KOPT-K1 (cell line): Measurements from ENCODE around the gene GBF1.
A peak's percentile ranks its signal among the peaks of the same experiment; 100 is the strongest.

Experiments used
- H3K27ac ChIP-seq: fragments of 200-600 bp; sonication (generic); 2 replicates; pipeline ENCODE4 v1.5.1; 2016; ENCODE audit warnings: antibody characterized with exemption, mild to moderate bottlenecking, low read depth, low read length; ENCODE audit not compliant: poor library complexity, severe bottlenecking
- H3K36me3 ChIP-seq: fragments of 200-600 bp; sonication (generic); 2 replicates; pipeline ENCODE4 v1.5.1; 2017; ENCODE audit warnings: antibody characterized with exemption, mild to moderate bottlenecking, low read length, moderate library complexity; ENCODE audit not compliant: insufficient read depth
- H3K9me3 ChIP-seq: fragments of 200-600 bp; sonication (generic); 2 replicates; pipeline ENCODE4 v1.5.1; 2017; ENCODE audit warnings: antibody characterized with exemption, low read length, mild to moderate bottlenecking; ENCODE audit not compliant: insufficient read depth, poor library complexity, severe bottlenecking

The GBF1 gene

DNA sequence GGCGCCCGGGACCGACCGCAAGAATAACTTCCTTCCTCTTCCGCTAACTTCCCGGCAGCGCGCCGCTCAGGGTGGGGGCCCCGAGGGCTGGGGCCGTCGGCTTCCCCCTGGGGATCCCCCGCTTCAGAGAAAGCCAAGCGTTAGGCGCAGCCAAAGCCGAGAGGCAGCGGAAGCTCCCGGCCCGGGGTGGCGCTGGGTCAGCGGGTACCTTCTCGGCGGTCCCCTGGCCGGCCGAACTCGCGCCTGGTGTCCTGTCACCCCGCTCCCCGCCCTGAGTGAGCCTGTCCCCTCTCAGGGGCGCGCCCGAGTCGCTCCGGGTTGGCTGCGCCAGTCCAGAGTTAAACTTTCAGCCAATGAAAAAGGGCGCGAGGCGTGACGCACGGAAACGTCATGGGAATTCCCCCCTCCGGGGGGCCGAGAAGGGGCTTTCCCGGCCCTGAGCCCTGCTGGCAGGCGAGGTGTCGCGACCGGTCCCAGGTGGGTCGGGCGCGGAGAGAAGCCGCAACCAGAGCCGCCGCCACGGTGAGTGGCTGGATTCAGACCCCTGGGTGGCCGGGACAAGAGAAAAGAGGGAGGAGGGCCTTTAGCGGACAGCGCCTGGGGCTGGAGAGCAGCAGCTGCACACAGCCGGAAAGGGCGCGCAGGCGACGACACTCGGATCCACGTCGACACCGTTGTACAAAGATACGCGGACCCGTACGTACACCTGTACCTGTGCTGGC lies 148.9 kb downstream of the GBF1 start:
- Histone ChIP-seq H3K36me3 (no peaks in the 10 kb centered on the region), H3K27ac (peak overlapping the region; percentile 66), H3K9me3 (no peaks in the 10 kb centered on the region)

DNA sequence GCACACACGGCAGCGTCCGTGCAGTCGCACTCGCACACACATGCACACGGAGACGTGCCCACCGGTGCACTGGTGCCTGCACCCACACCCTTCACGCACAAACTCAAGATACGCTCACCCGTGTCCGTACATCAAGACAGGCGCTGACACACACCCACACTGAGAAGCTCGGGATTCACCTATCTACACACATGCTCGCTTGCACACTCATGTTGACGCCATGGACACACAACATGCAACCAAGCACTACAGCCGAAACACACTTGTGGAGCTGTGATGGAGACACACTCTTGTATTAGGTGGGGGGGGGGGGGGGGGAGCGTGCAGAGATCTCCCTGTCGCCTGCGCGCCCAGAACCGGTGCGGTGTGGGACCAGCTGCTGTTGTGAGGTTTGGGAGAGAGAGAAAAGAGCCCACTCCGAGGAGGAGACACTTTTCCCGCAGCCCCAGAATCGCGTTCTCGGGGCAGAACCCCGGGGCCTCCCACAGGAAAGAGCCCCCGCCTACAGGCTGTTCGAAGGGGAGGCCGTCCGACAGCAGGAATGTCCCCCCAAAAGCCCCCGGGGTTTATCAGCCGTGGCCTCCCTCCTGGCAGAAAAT lies 149.6 kb downstream of the GBF1 start:
- Histone ChIP-seq H3K36me3 (no peaks in the 10 kb centered on the region), H3K9me3 (no peaks in the 10 kb centered on the region), H3K27ac (peak overlapping the region; percentile 66)

DNA sequence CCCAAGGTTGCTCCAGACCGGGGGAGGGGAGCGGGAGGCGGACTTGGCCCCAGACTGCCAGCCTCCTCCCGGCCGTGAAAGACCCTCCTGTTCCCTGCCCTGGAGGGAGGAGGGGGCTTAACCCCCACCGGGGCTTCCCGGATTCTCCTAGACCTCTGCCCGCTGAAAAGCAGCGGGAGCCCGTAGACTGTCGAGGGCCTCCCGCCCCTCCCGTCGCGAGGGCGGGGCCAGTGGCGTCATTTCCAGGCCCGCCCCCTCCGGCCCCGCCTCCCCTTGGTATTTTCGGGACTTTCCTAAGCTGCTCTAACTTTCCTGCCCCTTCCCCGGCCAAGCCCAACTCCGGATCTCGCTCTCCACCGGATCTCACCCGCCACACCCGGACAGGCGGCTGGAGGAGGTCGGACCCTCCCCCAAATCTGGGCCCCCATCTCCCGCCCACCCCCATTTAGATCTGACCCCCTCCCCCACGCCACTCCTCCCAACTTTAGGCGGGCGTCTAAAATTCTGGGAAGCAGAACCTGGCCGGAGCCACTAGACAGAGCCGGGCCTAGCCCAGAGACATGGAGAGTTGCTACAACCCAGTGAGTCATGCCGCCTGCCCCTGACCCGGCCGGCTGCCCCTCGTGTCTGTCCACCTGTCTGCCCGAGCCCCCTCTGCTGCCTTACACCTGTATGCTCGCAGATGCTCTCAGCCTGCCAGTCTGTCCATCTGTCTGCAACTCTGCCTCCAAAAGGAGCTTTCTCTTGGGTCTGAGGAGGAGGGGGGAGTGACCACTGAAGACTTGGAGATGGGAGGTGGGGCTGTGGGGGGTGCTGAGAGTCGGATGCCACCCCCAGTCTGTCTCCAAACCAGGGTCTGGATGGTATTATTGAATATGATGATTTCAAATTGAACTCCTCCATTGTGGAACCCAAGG lies 150.3 kb downstream of the GBF1 start, which contains the start of gene NFKB2:
NFKB2 (plus strand) TSS at position 306 of the 917 bp plus-strand sequence; CDS start at position 561, 255 bp downstream.
- peak within 1 kb of the TSS; percentile 66 for H3K27ac ChIP-seq
- no peaks in the 10 kb centered on the region for H3K36me3 ChIP-seq
- no peaks in the 10 kb centered on the region for H3K9me3 ChIP-seq

DNA sequence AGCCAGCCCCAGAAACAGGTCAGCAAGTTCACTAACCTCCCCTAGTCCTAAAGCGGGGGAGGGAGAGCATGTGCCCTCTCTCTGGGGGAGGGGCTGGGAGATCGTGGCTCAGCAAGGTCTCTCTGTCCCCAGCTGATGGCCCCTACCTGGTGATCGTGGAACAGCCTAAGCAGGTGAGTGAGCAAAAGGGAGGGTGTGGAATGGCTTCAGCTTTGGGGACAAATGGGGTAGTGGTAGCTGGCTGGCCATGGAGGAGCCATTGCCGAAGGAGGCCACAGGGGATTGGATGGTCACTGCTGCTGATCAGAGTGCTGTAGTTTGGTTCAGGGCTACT lies 151.0 kb downstream of the GBF1 start:
- Histone ChIP-seq H3K27ac (no peak overlapping the region), H3K36me3 (no peaks in the 10 kb centered on the region), H3K9me3 (no peaks in the 10 kb centered on the region)

DNA sequence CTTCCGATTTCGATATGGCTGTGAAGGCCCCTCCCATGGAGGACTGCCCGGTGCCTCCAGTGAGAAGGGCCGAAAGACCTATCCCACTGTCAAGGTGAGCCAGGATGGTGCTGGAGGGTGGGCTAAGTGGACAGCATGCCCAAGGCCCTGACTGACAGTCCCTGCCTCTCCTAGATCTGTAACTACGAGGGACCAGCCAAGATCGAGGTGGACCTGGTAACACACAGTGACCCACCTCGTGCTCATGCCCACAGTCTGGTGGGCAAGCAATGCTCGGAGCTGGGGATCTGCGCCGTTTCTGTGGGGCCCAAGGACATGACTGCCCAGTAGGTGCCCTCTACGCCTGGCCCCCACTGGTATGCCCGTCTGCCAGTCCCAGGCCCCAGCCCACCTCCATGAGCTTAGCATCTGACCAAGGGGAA lies 151.4 kb downstream of the GBF1 start:
- no peak overlapping the region for H3K27ac ChIP-seq
- H3K9me3 ChIP-seq: no peaks in the 10 kb centered on the region
- no peaks in the 10 kb centered on the region for H3K36me3 ChIP-seq

DNA sequence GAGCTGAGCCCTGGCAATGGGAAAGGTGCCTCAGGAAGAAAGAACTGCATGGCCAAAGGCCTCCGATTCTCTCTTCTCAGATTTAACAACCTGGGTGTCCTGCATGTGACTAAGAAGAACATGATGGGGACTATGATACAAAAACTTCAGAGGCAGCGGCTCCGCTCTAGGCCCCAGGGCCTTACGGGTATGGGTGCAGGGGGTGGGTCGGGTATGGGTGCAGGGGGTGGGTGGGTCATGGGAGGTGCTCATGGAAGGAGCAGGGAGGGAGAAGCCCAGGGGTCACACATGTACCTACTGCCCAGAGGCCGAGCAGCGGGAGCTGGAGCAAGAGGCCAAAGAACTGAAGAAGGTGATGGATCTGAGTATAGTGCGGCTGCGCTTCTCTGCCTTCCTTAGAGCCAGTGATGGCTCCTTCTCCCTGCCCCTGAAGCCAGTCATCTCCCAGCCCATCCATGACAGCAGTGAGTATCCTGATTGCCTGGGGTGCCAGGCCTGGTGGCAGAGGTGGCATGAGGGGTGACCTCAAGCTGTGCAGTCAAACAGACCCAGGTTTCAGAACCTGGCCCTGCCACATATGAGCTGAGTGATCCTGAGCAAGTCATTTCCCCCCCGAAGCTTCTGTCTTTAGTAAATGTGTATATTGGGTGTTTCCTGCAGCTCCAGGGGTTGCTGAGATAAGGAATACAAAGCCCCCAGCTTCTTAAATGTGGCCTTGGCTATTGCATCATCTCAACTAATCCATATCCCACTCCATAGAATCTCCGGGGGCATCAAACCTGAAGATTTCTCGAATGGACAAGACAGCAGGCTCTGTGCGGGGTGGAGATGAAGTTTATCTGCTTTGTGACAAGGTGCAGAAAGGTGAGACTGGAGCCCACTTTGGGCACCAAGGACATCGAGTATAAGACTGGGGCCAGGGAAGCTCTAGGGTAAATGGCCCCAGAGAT lies 152.2 kb downstream of the GBF1 start:
- Histone ChIP-seq H3K36me3 (no peaks in the 10 kb centered on the region), H3K27ac (no peak overlapping the region)

DNA sequence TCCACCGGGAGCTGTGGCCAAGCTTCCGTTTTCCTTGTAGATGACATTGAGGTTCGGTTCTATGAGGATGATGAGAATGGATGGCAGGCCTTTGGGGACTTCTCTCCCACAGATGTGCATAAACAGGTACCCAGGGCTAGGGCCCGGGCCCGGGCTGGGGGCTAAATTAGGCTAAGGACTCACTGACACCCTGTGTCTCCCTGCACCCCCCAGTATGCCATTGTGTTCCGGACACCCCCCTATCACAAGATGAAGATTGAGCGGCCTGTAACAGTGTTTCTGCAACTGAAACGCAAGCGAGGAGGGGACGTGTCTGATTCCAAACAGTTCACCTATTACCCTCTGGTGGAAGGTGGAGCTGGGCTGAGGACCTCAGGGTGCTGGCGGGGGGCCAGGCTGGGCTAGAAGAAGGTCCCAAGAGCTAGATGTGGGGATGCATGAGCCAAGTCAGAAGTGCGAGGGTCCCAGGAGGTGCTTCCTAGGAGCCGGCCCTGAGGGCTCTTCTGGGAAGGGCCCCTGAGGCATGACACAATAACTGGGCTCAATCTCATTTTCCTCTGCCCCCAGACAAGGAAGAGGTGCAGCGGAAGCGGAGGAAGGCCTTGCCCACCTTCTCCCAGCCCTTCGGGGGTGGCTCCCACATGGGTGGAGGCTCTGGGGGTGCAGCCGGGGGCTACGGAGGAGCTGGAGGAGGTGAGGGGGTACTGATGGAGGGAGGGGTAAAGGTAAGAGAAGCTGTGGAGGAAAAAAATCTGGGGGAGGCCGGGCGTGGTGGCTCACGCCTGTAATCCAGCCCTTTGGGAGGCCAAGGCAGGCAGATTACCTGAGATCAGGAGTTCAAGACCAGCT lies 153.1 kb downstream of the GBF1 start:
- Histone ChIP-seq H3K27ac (no peak overlapping the region), H3K36me3 (no peaks in the 10 kb centered on the region), H3K9me3 (no peaks in the 10 kb centered on the region)

More for the DNA sequence above, 152.2 kb downstream of the GBF1 start:
- no peaks in the 10 kb centered on the region for H3K9me3 ChIP-seq

DNA sequence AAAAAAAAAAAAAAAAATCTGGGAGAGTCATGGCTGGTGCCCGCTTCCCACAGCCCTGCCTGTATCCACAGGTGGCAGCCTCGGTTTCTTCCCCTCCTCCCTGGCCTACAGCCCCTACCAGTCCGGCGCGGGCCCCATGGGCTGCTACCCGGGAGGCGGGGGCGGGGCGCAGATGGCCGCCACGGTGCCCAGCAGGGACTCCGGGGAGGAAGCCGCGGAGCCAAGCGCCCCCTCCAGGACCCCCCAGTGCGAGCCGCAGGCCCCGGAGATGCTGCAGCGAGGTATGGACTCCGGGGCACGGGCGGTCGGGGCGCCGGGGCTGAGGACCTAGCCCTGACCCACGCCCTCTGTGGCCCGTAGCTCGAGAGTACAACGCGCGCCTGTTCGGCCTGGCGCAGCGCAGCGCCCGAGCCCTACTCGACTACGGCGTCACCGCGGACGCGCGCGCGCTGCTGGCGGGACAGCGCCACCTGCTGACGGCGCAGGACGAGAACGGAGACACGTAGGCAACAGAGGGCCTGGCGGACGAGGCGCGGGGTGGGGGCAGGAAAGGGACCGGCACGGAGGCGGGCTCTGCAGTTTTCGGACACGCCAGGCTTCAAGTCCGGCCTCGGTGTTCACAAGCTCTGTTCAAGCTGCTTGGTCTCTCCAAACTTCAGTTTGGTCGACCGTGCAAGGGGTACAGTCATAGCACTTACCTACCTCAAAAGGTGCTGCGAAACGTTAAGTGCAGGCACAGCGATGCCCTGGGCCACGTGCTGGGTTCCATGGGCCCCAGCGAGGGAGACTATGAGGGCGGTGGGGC lies 154.1 kb downstream of the GBF1 start:
- H3K36me3 ChIP-seq: no peaks in the 10 kb centered on the region

DNA sequence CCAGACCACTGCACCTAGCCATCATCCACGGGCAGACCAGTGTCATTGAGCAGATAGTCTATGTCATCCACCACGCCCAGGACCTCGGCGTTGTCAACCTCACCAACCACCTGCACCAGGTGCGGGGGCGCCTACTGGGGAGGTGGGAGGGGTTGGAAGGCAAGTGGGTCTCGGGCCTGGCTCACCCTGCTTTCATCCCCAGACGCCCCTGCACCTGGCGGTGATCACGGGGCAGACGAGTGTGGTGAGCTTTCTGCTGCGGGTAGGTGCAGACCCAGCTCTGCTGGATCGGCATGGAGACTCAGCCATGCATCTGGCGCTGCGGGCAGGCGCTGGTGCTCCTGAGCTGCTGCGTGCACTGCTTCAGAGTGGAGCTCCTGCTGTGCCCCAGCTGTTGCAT lies 154.7 kb downstream of the GBF1 start:
- no peaks in the 10 kb centered on the region for H3K36me3 ChIP-seq
- H3K27ac ChIP-seq: no peak overlapping the region
- no peaks in the 10 kb centered on the region for H3K9me3 ChIP-seq

More for the DNA sequence above, 154.1 kb downstream of the GBF1 start:
- H3K27ac ChIP-seq: peak overlapping the region; percentile 51
- no peaks in the 10 kb centered on the region for H3K9me3 ChIP-seq

DNA sequence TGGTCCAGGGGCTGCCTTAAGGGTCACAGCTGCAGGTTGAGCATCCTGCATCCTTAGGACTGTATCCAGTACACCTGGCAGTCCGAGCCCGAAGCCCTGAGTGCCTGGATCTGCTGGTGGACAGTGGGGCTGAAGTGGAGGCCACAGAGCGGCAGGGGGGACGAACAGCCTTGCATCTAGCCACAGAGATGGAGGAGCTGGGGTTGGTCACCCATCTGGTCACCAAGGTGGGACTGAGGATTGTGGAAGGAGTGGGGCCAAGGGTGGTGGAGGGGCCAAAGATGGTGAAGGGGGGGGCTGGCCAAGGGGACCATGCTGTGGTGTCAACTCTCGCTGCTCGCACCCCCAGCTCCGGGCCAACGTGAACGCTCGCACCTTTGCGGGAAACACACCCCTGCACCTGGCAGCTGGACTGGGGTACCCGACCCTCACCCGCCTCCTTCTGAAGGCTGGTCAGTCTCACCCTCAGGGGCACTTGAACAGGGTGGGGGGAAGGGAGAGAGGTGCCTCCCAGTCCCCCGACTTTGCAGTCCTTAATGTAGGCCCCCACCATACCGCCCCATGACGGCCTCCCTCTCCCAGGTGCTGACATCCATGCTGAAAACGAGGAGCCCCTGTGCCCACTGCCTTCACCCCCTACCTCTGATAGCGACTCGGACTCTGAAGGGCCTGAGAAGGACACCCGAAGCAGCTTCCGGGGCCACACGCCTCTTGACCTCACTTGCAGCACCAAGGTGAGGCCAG lies 155.4 kb downstream of the GBF1 start:
- Histone ChIP-seq H3K27ac (no peak overlapping the region), H3K36me3 (no peaks in the 10 kb centered on the region), H3K9me3 (no peaks in the 10 kb centered on the region)

DNA sequence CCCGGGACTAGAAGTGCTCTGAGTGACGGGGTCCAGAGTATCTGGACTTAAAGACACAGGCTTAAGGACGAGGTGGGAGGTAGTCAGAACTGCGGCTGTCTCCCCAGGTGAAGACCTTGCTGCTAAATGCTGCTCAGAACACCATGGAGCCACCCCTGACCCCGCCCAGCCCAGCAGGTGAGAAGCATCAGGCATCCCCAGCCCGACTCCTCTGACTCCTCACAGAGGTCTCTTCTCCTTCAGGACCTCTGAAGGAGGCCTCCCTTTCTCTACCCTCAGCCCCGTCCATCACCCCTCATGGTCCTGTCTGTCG lies 156.0 kb downstream of the GBF1 start:
- no peaks in the 10 kb centered on the region for H3K9me3 ChIP-seq
- no peaks in the 10 kb centered on the region for H3K36me3 ChIP-seq
- H3K27ac ChIP-seq: no peak overlapping the region

DNA sequence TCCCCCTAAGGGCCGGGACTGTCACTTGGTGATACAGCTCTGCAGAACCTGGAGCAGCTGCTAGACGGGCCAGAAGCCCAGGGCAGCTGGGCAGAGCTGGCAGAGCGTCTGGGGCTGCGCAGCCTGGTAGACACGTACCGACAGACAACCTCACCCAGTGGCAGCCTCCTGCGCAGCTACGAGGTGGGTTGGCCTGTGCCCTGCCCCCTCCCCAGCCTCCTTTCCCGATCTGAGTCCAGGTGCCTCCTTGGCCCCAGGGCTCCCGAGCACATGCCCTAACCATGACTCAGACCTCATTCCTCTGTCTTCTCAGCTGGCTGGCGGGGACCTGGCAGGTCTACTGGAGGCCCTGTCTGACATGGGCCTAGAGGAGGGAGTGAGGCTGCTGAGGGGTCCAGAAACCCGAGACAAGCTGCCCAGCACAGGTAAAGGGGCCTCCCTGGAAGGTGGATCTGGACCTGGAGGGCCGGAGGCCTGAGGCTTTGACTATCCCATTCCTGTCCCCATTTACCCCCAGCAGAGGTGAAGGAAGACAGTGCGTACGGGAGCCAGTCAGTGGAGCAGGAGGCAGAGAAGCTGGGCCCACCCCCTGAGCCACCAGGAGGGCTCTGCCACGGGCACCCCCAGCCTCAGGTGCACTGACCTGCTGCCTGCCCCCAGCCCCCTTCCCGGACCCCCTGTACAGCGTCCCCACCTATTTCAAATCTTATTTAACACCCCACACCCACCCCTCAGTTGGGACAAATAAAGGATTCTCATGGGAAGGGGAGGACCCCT lies 156.6 kb downstream of the GBF1 start:
- Histone ChIP-seq H3K9me3 (no peaks in the 10 kb centered on the region), H3K27ac (no peak overlapping the region), H3K36me3 (no peaks in the 10 kb centered on the region)
